ENCODE results near the gene NACC2.
A peak's percentile ranks its signal among the peaks of the same experiment; 100 is the strongest.

NACC2 gene

GRCh38 chr9:136020206-136020605 lies 74.9 kb downstream of the NACC2 start:
- DNase-seq = no peak

- DNase-seq = no peak
Measured at GRCh38 chr9:136019681-136020060, 75.4 kb downstream of the NACC2 start.

- no peak for DNase-seq
Measured at GRCh38 chr9:136019041-136019680, 75.9 kb downstream of the NACC2 start.

- no peak for DNase-seq
Measured at GRCh38 chr9:136018257-136019031, 76.6 kb downstream of the NACC2 start.

GRCh38 chr9:136017289-136018190 lies 77.5 kb downstream of the NACC2 start:
- no peak for DNase-seq

- no peak for DNase-seq
Measured at GRCh38 chr9:136016572-136017288, 78.4 kb downstream of the NACC2 start.

GRCh38 chr9:136015656-136016571 lies 79.2 kb downstream of the NACC2 start:
- no peak for DNase-seq

GRCh38 chr9:136014924-136015633 lies 80.0 kb downstream of the NACC2 start:
- DNase-seq = no peak

GRCh38 chr9:136014147-136014923 lies 80.8 kb downstream of the NACC2 start:
- no peak for DNase-seq

GRCh38 chr9:136013524-136014034 lies 81.5 kb downstream of the NACC2 start:
- no peak for DNase-seq

- DNase-seq = no peak
Measured at GRCh38 chr9:136013116-136013515, 82.0 kb downstream of the NACC2 start.

- DNase-seq = peak; percentile 48
Measured at GRCh38 chr9:136012651-136013050, 82.4 kb downstream of the NACC2 start.

- DNase-seq = no peak
Measured at GRCh38 chr9:136011703-136012496, 83.2 kb downstream of the NACC2 start.

GRCh38 chr9:136011376-136011702 lies 83.8 kb downstream of the NACC2 start:
- no peak for DNase-seq

- no peak for DNase-seq
Measured at GRCh38 chr9:136010615-136011361, 84.3 kb downstream of the NACC2 start.

GRCh38 chr9:136010176-136010575 lies 84.9 kb downstream of the NACC2 start:
- no peak for DNase-seq

GRCh38 chr9:136009516-136009915 lies 85.6 kb downstream of the NACC2 start:
- DNase-seq = no peak

GRCh38 chr9:136008693-136008997 lies 86.4 kb downstream of the NACC2 start:
- no peak for DNase-seq

All from NCI-H1694 (cell line).